PC-3 (cell line): ENCODE results near the gene IQGAP3.

Source experiments
- CTCF ChIP-seq: fragments of 300-600 bp; sonication (generic); conservative IDR thresholded peaks from 2 replicates; pipeline ENCODE4 v1.5.1; 2017; ENCODE audit warnings: antibody characterized with exemption, low read depth, mild to moderate bottlenecking, low read length
- EZH2 ChIP-seq: fragments of 300-600 bp; sonication (generic); IDR thresholded peaks from one replicate; pipeline ENCODE4 v1.6.1; 2017; ENCODE audit warnings: antibody characterized with exemption, mild to moderate bottlenecking, low read length; ENCODE audit not compliant: unreplicated experiment
- EZH2phosphoT487 ChIP-seq: fragments of 300-600 bp; sonication (generic); IDR thresholded peaks from 2 replicates; pipeline ENCODE4 v1.6.1; 2018; ENCODE audit warnings: mild to moderate bottlenecking, antibody characterized with exemption, low read length, borderline replicate concordance

DNA sequence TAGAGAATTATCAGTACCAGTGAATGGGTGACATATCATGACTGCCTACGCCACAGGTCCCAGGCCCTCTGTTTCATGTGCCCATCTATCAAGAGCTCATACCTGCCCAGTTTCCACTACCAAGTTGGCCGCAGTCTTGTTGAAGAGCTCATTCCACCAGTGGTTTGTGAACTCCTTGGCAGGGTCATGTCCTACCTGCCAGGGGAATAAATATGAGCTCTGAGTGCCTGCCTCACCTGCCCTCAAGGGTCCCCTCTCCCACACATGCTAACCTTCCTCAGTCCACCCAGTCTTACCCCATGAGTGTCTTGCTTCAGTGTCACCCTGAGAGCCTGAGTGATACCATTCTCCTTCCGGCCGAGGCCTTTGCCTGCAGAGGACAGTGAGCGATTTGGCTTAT lies 25.8 kb upstream of the IQGAP3 start:
- no peak for TF ChIP-seq CTCF
- no peak for TF ChIP-seq EZH2
- TF ChIP-seq EZH2phosphoT487, result no peak
